Measurements from ENCODE around the gene FBXO36.
"Not testable (repeated sequence)": the region's sequence is repeated elsewhere in the genome, so short reads cannot be mapped to it uniquely, and the experiment has no call there.

- TF ChIP-seq CTCF, POLR2A (IDR thresholded peaks at IDR 0.05): not testable (repeated sequence)
Measured at GRCh38 chr2:229900514-229900913, 21.8 kb upstream of the FBXO36 start.

All from body of pancreas (tissue), 4 donors.